GM18502 (cell line): Measurements from ENCODE around the gene RIIAD1.
A peak's percentile ranks its signal among the peaks of the same experiment; 100 is the strongest.
"Not testable (repeated sequence)": the region's sequence is repeated elsewhere in the genome, so short reads cannot be mapped to it uniquely, and the experiment has no call there.

Experiments used
- ATAC-seq: cut with Tn5 transposase; IDR thresholded peaks from one replicate; pipeline ENCODE4 v1.9.1; 2021; ENCODE audit warnings: mild to moderate bottlenecking; ENCODE audit not compliant: unreplicated experiment, poor library complexity

The RIIAD1 gene

DNA sequence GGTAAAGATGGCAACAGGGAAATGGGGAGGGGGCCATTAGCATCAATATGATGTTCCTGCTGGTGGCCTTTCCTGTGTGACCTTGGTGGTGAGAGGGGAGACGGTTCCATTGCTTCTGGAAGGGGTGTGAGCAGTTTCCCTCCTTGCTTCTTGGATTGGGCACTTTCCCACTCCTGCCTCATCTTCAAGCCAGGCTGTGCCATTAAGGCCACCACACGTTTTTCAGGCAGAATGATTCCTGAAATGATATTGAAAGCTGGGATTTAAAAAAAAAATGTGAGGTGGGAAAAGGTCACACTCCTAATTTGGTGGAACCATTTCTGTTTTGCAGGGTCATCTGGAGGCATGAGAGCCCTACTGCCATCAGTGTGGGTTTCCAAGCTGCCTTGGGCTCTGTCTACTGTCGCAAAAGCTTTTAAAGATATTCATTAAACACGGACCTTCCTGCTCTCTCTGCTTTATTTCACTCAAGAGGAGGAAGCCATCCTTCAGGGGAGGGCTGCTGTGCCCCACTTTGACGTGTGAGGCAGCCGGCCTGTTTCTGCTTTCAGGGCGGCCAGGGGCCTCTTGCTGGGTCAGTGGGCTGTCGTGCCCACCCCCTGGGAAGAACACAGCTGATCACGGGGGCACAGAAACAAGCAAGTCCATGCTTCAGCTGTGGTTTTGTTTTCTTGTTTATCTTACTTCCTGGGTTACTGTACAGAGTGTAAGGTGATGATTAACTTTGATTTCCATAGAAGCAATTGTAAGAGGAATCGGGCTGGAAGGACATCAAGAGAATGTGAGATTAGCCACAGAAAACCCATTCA, 8.0 kb downstream of the RIIAD1 start:
- no peak for ATAC-seq

DNA sequence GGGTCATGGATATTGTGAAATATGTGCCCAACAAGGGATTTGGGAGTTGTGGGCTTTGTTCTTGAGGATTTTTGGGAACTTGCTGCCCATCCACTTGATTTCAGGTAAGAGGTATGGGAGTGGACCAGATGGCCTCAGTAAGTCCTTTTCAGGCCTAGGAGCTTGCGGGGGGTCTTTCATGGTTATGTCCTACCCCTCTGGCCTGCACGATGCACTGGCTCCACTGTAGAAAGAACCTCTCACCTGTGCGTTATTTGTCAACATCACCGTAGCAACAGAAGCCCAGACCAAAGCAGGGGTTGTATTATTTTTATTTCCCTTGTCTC, 8.6 kb downstream of the RIIAD1 start:
- no peak for ATAC-seq

- ATAC-seq = no peak
Measured at GRCh38 chr1:151733126-151733525, 11.8 kb downstream of the RIIAD1 start.

- ATAC-seq = not testable (repeated sequence)
Measured at GRCh38 chr1:151733995-151734394, 12.7 kb downstream of the RIIAD1 start.

DNA sequence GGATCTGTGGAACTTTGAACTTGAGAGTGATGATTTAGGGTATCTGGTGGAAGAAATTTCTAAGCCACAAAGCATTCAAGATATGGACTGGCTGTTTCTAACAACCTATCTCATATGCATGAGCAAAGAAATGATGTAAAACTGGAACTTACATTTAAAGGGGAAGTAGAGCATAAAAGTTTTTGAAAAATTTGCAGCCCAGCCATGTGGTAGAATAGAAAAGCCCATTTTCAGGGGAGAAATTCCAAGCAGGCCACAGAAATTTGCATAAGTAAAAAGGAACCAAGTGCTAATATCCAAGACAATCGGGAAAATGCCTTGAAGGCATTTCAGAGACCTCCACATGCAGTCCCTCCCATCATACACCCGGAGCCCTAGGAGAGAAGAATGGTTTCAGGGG, 15.7 kb downstream of the RIIAD1 start:
- no peak for ATAC-seq

- no peak for ATAC-seq
Measured at GRCh38 chr1:151737479-151737878, 16.2 kb downstream of the RIIAD1 start.

DNA sequence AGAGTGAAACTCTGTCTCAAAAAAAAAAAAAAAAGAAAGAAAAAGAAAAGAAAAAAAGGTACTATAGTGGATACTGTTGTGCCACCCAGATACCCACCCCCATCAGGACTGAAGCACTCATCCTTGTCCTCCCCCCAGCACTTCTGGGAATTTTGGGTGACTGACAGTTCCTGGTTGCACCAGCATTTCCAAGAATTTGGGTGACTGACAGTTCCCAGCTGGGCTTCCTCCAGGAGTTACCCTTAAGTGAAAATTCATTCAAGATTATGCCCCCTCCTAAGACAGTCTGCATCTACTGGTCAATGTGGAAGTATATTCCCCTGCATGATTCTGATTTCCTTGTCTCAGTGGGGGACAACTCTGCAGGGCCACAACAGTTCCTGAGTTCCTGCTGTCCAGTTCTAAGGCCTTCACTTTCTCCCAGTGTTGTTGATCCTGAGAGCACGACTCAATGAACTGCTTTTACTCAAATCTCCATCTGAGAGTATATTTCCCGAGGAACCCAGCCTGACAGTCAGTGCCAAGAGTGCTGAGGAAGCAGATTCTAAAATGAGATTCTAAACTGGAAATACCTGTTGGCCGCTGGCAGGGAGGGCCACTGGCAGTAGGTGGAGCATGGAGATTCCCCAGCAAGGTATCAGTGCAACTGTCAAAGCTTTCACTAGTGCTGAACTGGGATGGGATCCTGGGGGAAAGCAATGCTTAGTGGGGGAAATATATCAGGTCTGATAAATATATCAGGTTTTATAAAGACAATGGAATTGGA, 18.5 kb downstream of the RIIAD1 start:
- ATAC-seq = no peak

DNA sequence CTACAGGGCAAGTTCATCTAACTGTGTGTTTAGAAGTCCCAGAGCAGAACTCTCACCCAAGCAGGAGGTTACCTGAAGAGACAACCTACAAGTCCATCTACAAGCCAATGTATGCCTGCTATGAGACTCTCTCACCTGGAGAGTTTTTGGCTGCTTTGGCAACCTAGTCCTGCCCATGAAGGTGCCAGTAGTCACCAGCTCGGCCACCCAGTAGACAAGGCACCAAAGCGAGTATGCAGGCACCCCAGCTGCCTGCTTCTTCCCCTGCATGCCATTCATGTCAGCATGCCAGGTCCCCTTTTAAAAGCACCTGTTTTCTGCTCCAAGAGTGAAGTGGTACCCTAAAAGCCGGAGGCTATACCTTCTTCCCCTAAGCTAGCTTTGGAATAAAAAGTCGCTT, 20.2 kb downstream of the RIIAD1 start:
- ATAC-seq = no peak

GRCh38 chr1:151756291-151756690, 35.0 kb downstream of the RIIAD1 start:
- no peak for ATAC-seq

DNA sequence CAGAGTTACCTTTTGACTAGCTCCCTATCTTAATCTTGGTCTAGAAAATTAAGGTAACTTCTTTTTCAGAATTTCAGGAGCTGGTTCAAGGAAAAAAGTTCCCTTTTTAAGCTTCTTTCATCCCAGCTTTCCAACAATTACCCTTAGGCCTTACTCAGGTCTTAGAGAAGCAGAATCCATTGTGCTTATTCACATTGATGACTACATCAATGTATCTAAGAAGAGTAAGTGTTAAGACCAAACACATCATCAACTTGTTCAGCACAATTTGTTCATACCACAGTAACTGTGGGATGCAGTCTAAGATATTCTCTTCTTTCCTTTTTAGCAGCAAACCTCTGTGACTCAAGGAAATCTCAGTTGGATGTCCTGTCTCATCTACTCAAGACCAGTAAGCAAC, 37.9 kb downstream of the RIIAD1 start:
- no peak for ATAC-seq

DNA sequence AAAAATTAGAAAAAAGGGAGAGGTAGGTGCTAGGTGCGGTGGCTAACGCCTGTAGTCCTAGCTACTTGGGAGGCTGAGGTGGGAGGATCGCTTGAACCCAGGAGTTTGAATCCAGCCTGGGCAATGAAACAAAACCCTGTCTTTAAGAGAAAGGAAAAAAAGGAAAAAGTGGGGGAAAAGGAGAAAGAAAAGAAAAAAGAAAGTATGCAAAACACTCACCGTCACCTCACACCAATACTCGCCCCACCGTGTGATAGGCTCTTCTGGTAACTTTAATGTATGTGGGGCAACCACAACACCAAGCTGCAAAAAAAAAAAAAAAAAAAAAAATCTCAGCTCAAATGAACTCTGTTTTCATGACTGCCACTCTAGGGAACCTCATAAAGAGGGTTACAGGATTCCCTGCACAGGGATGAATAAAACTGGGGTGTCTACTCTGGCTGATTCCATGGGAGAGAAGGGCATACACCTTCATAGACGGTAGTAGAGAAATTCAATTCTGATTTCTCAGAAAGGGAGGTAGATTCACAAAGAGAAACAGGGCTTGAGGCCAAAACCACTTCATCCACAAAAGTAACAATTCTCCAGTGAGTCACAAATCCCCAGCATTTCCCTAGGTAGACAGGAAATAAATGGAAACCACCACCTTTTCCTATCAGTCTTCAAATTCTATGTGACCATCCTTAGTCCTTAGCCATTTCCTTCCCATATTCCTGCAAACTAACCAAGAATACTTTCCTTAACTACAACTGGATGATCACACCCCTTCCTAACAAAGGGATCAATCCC, 39.5 kb downstream of the RIIAD1 start:
- ATAC-seq = no peak

DNA sequence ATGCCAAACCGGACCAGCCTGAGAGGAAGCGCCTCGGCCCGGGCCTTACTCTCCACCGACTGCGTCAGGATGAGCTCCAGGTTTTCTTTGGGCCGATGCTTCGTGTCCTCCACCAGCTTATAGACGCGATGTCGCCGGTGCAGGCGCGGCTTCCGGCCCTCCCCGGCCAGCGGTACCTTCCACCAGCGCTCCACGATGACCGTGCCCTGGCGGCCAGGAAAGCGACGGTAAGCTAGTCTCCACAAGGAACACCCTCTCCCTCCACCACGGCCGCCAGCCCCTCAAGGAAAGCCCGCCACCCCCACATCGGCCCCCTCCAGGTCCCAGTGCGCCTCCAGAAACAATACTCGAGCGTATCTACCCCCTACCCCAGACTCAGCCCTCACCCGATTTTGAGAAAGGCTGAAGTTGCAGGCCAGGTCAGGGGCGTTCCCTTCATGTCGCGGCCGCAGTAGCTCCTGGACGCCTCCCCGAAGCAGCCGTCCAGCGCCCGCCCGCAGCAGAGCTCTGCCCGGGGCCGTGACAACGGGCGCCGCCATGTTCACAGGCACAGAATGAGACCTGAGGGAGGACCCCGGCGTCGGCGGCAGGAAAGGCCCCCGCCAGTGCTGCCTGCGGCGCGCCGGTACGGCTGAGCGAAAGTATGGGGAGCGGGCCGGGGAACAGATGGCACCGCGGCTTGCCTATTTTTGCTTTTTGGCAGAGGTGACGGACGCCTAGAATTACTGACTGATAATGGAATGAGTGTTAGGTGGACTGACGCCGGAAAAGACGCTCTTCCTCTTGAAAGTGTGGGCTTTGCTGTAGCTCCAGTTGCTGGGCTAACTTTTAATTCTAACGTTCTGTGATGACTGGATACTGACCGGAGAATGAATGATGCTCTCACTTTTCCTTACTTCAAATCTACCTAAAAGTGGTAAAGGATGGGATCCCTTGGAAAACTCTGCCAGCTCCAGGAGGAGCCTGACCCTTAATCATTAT, 41.9 kb downstream of the RIIAD1 start, which contains the start of gene MRPL9:
TSS of gene MRPL9 (minus strand) at position 556 of the 981 bp plus-strand sequence. CDS start at position 539, 17 bp downstream.
- ATAC-seq = peak; percentile 97

GRCh38 chr1:151763990-151764389, 42.7 kb downstream of the RIIAD1 start:
- no peak for ATAC-seq

DNA sequence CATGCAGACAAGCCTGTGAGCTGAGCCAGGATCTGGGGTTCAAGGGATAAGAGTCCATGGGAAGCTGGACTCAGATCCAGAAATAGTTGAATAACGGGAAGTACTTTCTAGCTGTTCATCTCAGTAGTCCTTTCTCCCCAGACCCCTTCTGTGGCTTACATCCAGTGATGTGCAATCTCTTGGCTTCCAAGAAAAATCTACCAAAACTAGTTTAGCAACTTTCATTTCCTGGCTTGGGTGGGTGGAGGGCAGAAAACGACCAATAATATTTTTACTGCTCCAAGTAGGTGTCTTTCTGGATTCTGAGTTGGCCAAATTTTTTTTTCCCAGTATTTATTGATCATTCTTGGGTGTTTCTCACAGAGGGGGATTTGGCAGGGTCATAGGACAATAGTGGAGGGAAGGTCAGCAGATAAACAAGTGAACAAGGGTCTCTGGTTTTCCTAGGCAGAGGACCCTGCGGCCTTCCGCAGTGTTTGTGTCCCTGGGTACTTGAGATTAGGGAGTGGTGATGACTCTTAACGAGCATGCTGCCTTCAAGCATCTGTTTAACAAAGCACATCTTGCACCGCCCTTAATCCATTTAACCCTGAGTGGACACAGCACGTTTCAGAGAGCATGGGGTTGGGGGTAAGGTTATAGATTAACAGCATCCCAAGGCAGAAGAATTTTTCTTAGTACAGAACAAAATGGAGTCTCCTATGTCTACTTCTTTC, 47.2 kb downstream of the RIIAD1 start:
- ATAC-seq = not testable (repeated sequence)

GRCh38 chr1:151769270-151769669, 47.9 kb downstream of the RIIAD1 start:
- not testable (repeated sequence) for ATAC-seq

- ATAC-seq = no peak
Measured at GRCh38 chr1:151773702-151774101, 52.4 kb downstream of the RIIAD1 start.

DNA sequence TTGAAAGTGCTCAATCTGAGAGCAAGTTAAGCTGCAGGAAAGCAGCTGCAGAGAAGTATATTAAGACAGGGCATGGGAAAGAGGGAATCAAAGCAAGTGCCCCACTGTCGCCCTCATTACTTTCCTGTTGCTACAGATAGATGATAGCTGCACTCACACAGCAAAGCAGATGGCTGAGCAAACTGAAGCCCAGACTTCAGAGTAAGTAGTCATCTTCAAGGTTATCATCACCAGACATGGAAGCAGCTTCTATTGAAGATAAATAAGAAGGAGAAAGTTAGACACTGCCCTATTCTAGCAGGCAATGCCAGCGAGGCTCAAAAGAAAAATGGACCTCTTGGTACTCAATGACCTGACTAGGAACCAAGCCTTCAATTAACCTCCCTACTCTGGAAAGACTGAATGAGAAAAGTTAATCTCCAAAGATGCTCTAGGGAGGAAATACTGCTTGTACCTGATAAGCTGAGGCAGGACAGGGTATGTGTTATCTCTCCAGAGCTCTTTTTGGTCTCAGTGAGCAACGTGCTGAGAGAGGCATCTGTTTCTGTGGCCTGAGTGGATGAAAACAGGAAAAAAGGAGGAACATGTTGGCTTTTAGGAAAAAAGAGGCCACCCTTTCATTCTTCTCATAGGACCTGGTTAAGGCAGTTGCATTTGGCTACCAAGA, 53.1 kb downstream of the RIIAD1 start:
- no peak for ATAC-seq

- no peak for ATAC-seq
Measured at GRCh38 chr1:151775894-151776664, 54.8 kb downstream of the RIIAD1 start.
